ENCODE results near the gene CLSTN2. TPM values are rescaled to one million over a fixed set of nuclear protein-coding genes. Genes with fewer than 3 reads are reported as not detected.

CLSTN2 gene
- total RNA-seq, 1 donor from 2014 or later: 3.9 TPM

DNA sequence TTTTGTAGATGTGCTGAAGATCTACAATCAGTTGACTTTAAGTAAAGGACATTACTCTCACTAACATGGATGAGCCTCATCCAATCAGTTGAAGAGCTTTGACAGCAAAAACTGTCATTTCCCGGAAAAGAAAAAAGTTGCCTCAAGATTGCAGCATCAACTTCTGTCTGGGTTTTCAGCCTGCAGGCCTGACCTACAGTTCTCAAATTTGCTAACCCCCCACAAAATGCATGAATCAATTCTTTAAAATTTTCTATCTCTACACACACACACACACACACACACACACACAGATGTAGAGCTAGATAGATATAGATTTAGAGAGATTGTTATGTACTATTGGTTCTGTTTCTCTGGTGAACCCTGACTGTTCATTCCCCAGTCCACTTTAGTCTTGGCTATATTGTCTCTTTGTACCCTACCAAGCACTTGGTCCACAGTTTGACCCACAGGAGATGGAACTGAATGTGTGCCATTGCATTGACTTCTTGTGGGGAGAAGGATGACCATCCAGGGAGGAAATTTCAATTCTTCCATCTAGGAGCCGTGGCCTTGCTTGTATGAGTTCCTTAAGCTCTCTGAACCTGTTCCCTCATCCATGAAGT, 228.3 kb downstream of the CLSTN2 start:
- DNase-seq (ENCODE audit: low spot score): no peak
- intact Hi-C loops (cut with DNase I): no loop called here

DNA sequence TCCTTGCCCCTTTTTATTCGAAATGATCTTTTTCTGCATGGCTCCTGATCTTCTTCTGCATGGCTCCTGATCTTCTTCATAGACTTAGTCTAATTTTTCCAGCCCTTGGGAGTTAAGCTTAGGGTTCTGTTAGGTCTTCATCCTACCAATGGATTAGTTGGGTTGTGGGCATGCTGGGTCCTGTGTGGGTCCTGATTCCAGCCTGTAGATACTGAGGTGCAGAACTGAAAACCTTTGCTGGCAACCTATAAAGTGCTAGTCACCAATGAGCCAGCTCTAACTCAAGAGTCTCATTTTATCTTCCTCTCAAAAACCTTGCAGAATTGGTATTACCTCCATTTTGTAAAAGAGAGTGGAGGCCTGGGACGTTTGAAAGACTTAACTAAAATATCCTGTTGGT, 229.2 kb downstream of the CLSTN2 start:
- intact Hi-C loops (cut with DNase I): no loop called here

DNA sequence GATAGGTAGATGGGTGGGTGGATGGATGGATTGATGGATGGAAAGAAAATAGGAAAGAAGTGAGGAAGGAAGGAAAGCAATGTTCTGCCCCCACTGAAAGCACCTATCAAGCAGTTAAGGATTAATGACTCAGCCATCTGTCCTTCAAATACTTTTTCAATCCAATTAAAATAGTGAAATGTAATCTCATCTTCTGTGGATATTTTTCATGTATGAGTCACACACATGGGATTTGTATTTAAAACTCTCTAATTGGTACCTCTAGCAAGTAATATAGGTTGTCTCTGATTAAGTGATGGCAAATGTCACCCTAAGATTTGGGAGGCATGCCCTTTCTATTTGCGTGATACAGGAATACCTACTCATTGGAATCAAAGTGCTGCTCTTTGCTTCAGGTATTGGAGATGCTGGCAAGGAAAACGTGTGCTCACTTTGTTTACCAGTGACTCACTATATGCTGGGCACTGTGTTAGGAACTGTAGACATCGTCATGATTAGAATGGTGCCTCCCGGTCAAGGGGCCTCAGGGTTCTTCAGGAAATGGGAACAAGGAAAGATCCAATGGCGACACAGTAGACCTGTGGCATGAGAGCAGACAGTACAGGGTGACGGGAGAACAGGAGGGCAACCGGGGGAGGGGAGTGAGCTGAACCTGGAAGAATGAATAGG, 230.1 kb downstream of the CLSTN2 start:
- intact Hi-C loops (cut with DNase I): no loop called here
- no peak for DNase-seq (ENCODE audit: low spot score)

More for the DNA sequence above, 229.2 kb downstream of the CLSTN2 start:
- DNase-seq (ENCODE audit: low spot score): no peak

DNA sequence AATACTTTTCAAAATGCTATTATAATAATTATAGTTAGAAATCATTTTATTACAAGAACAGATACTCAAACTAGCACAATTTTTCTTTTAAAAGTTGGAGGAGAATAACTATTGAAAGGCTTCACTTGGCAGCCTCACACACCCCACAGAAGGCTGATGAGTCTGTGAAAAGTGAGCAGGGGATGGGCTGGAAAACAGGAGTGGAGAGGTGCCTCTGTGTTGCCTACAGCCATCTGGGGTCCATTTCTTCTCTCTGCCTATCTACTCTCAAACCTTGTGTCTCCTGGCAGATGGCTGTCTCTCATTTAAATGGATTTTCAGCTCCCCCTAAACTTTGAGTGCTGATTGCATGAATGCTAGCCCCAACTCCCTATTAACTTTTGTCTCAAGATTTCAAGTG, 230.8 kb downstream of the CLSTN2 start:
- DNase-seq (ENCODE audit: low spot score): no peak
- intact Hi-C loops (cut with DNase I): no loop called here

DNA sequence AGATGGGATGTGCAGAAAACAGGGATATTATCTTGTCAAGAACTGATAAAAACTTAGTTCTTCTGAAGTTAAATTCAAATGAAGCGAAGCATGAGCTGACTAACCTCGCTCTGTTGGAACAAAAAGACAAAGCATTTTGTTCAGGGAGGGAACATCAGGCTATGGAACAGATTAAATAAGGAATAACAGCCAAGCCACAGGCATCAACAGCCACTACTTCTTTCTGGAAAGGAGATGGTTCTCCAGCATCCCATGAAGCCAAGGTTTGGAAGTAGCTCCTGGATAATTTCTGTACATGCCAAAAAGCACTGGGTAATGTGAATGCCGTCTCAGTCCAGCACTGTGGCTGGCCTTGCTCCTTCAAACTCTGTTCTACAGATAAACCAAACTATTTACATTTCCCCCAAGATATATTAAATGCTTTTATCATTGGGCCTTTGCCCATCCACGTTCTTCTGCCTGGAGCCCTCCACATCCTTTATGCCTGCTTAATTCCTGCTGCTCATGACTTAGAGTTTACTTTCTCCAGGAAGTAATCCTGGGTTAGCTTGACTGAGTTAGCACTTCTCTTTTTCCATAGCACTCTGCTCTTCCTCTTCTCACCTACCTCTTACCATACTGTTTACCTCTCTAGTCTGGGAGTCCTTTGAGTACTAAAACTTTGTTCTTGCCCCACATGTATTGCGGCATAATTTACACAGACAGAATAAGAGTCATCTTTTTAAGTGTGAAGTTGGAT, 232.0 kb downstream of the CLSTN2 start:
- no peak for DNase-seq (ENCODE audit: low spot score)
- intact Hi-C loops (cut with DNase I): no loop called here

DNA sequence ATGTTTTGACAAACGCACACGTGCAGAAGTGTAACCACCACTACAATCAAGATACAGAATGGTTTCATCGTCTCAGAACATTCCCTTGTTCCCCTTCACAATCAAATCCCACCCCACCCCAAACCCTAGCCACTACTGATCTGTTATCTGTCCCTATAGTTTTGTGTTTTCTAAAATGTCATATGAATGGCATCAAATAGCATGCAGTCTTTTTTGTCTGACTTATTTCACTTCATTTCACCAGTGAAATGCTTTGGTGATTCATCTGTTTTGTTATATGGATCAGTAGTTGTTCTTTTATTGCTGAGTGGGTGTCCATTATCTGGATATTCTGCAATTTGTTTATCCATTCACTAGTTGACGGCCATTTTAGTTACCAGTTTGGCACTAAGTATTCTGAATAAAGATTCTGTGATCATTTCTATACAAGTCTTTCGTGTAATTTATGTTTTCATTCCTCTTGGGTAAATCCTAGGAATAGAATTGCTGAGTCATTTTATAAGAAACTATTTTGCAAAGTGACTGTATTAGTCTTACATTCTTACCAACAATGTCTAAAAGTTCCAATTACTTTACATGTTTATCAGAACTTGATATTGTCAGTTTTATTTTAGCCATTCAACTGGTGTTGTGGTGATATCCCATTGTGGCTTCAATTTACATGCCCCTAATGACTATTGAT, 232.8 kb downstream of the CLSTN2 start:
- intact Hi-C loops (cut with DNase I): no loop called here
- no peak for DNase-seq (ENCODE audit: low spot score)

DNA sequence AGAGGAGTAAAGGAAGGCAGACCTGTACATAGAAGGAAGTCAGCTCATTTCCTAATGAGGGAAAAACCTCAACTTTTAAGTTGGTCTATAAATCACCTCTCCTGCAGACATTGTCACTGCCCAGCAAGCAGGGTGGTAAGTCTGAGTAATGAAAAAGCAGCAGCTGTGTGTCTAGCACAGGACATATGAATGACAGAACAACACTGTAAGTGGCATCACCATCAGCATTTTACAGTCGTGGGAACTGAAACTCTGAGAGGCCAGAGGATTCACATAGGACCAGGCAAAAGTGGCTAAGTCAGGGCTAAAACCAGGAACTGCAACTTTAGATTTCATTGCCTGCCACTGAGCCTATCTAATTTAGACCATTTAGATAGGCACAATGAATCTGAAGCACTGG, 235.6 kb downstream of the CLSTN2 start:
- no peak for DNase-seq (ENCODE audit: low spot score)
- intact Hi-C loops (cut with DNase I): no loop called here

DNA sequence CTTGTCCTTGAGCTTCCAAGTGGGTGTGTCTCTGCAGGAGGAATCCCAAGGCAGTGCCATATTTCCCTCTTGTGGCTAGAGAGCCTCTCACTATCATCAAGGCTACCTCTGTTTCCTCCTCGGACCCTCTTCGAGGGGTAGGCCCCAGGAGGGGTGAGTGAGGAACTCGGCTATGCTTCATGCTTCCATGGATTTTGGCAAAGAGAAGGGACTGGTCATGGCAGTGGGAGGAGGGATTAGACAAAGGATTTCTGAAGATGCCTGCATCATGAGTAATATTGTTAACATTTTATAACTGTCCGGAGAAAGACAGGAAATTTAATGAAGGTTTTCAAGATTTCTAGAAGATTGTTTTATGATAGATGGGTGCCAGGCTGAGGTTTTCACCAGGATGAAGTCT, 241.5 kb downstream of the CLSTN2 start:
- intact Hi-C loops (cut with DNase I): no loop called here
- DNase-seq (ENCODE audit: low spot score): no peak

DNA sequence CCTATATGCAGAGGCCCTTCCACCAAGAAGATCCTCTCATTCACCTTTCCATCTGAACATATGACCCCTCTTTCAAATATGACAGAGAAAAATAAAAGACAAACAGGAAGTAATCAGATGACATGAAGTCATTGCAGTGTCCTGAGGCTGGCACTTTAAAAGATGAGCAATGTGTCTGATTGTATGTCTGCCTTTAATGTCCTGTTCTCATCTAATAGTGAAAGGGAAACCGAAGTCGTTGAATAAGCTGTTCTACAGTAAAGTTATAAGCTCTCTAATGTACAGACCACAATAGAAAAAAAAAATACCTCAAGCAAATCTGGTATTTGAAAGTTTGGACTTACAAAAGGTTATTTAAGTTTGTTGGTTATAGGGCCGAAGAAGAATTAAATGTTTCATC, 243.0 kb downstream of the CLSTN2 start:
- no peak for DNase-seq (ENCODE audit: low spot score)
- intact Hi-C loops (cut with DNase I): no loop called here

DNA sequence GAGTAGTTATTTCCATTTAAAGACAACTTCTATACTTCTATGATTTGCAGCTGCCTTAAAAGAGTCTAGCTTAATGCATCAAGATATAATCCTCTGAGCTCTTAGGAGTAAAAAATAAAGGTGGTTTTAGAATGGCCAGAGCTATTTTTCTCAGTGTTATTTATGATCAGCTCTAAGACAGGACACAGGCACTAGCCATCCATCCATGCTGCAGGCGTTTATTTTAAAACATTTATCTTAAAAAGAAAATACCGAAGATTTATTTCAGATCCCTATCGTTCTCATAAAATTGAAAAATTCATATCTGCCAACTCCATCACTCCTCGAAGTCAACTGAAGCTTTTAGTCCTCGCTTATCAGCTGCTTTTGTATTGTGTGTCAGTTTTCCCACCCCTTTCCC, 243.5 kb downstream of the CLSTN2 start:
- intact Hi-C loops (cut with DNase I): no loop called here
- no peak for DNase-seq (ENCODE audit: low spot score)

DNA sequence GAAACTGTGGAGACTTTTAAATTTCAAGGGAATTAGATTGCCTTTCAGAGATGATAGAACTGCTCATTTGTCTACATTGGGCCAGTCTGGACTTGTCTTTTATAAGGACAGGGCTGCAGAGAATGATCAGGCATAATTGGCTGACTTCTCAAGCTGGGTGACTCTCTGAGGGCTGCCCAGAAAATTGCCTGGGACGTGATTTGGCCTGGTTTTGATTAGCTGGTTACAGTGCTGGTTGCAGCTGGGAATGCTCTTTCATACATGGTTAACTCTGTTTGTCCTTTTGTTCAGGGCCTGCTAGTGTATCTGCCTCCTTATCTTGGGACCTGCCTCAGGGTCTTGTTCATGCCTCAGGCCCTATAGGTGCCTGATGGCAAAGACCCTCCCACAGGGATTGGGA, 245.6 kb downstream of the CLSTN2 start:
- intact Hi-C loops (cut with DNase I): no loop called here
- no peak for DNase-seq (ENCODE audit: low spot score)

DNA sequence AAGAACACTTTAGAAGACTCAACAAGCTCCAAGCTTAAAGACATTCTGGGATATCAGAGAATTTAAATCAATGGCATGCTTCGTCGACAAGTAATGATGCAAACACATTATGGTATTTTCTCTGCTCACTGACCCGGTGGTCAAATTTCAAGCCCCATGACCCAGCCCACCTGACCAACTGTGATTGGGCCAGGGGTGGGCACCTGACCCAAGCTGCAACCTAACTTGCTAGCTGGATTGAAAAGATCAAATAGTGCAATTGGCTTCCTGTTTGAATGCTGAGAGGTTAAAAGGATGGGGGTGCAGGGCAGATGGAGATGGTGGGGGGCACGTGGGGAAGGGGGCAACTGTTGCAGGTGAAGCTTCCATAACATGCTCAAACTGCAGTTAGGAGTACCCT, 250.4 kb downstream of the CLSTN2 start:
- intact Hi-C loops (cut with DNase I): no loop called here
- no peak for DNase-seq (ENCODE audit: low spot score)

DNA sequence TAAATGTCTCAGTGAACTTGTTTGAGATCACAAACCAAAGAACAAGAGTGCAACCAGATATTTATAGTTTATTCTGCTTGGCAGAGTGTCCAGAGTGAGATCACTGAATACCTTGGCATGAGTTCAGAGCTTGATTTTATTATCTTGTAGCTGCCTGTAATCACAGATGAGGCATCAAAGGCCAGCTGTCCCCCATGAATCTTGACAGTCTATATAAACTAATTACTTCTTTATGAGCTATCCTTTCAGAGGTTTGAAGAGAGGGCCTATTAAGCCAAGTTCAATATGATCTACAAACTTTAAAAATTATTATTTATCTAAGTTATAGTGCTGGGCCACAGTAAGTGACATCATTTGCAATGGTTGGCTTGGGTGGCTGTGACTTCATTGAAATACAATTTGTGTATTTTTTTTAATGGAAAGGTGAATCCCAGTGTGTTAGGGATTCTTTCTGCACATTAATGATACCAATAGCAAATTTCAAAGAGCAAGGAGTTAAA, 251.5 kb downstream of the CLSTN2 start:
- no peak for DNase-seq (ENCODE audit: low spot score)
- intact Hi-C loops (cut with DNase I): no loop called here

DNA sequence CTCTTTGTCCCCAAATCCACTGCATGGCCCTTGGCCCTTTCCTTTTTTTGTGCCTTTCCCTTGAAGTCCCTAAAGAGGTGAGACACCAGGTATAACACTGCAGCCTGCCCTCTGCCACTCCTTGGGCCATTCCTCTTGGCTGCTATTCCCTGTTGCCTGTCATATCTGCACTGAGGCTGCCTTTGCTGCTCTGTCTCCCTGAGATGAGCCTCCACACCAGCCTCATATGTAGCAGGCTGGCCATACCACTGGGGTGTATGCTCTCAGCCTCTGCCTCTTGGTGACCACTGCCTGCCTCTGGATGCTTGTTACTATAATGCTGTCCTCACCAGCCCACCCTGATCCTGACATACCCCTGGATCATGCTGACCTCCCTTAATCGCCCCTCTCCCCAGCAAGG, 252.0 kb downstream of the CLSTN2 start:
- no peak for DNase-seq (ENCODE audit: low spot score)
- intact Hi-C loops (cut with DNase I): no loop called here

DNA sequence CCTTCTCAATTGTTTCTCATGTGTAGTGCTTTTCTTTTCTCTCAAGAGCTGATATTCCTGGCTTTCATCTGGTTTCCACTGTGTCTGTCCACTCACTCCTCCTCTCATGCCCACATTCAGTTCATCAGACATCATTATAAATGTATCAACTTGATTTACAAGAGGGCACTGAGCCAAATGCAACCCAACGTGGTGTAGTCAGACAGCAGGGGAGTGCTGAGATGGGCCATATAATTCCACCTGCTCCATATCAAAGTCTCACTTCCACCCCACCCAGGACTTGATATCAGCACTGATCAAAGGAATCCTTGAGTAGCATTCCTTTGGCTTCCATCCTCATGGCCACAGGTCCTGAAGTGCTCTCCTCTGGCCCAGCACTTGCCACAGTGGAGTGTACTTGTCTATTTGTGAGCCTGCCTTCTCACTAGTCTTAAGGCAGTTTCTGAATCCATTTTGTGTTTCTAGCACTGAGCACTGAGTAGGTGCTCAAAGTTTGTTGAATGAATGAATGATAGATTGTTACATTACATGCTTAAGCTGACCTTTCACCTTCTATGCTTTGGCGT, 252.8 kb downstream of the CLSTN2 start:
- intact Hi-C loops (cut with DNase I): no loop called here
- DNase-seq (ENCODE audit: low spot score): no peak

DNA sequence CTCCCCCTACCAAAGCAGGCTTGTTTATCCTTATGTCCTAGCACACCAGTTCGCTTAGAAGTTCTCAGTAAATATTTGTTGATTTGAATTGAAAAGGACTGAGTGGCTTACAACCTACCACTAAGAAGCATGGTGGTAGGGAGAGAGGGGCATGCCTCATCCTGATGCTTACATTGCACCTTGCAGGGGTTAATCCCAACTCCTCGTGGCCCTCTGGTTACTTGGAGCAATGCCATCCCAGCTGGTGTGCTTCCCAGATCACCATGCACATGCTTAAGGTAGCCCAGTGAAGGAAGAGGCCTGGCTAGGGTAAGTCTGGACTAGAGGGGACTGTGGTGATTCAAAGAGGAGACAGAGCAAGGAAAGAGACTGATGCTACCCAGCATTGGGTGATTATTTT, 253.3 kb downstream of the CLSTN2 start:
- DNase-seq (ENCODE audit: low spot score): no peak

DNA sequence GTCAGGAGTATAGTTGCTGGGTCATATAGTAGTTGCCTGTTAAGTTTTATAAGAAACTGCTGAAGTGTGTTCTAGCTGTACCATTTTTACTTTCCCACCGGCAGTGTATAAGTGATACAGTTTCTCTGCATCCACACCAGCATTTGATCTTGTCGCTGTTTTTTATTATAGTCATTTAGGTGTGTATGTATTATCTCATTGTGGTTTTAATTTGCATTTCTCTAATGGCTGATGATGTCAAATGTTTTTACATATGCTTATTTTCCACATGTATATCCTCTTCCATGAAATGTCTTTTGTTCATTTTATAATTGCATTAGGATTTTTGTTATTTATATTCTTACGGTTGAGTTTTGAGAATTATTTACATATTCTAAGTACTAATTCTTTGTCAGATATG, 254.3 kb downstream of the CLSTN2 start:
- DNase-seq (ENCODE audit: low spot score): no peak
- intact Hi-C loops (cut with DNase I): no loop called here

More for the DNA sequence above, 253.3 kb downstream of the CLSTN2 start:
- intact Hi-C loops (cut with DNase I): no loop called here

DNA sequence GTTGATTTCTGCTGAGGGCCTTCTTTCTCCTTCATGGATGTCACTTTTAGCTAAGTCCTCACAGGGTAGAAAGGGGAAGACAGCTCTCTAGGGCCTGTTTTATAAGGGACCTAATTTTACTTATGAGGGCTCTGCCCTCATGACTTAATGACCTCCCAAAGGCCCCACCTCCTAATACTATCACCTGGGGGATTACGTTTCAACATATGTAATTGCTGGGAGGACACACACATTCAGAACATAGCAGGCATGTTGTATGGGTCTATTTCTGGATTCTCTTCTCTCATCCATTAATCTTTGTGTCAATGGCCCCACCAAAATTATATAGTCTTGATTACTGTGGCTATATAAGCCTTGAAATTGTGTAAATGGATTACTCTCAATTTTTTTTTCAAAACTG, 255.0 kb downstream of the CLSTN2 start:
- intact Hi-C loops (cut with DNase I): no loop called here

DNA sequence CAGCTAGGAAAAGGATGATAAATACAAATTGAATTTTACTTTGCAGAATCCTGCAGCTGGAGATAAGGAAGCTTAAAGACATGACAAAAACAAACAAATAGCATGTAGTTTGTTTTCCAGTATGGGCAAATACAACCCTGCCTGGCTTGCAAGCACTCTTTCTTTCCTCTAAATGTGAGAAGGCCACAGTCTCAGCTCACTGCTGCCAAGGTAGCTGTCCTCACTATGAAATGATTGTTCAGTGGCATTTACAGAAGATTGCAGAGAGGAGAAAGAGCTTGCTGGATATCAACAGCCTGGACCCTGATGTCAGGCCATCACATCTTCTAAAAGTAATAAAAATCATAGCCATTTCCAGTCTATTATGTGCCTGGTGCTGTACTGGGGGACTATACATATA, 262.0 kb downstream of the CLSTN2 start:
- intact Hi-C loops (cut with DNase I): no loop called here
- DNase-seq (ENCODE audit: low spot score): no peak

More for the DNA sequence above, 255.0 kb downstream of the CLSTN2 start:
- DNase-seq (ENCODE audit: low spot score): no peak

DNA sequence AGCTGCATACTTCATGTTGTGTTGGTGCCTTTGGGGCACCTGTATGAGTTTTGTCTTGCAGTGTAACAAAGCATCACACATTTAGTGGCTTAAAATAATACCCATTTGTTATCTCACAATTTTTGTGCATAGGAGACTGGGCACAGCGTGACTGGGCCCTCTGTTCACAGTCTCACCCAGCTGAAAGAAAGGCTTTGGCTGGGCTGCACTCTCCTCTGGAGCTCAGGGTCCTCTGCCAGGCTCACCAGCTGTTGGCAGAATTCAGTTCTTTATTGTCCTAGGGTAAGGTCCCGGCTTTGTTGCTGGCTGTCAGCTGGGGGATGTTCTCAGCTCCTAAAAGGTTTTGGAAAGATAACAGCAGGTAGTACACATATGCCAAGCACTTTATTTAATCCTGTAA, 263.3 kb downstream of the CLSTN2 start:
- intact Hi-C loops (cut with DNase I): no loop called here
- no peak for DNase-seq (ENCODE audit: low spot score)
